BE2C (cell line): ENCODE data around the gene BAIAP2L2.
A peak's percentile ranks its signal among the peaks of the same experiment; 100 is the strongest.

ENCODE experiments used
- DNase-seq: peaks from one replicate; pipeline ENCODE4 v3.0.0-alpha.2; 2020
- H3K27me3 ChIP-seq: fragments of 250-450 bp; sonication (Bioruptor Pico); 2 replicates; pipeline ENCODE4 v1.5.1; 2020; ENCODE audit warnings: mild to moderate bottlenecking
- H3K36me3 ChIP-seq: fragments of 250-450 bp; sonication (Bioruptor Pico); 2 replicates; pipeline ENCODE4 v1.5.1; 2020; ENCODE audit warnings: mild to moderate bottlenecking
- H3K4me1 ChIP-seq: fragments of 250-450 bp; sonication (Bioruptor Pico); 2 replicates; pipeline ENCODE4 v1.5.1; 2020
- H3K4me3 ChIP-seq: 2 replicates; pipeline ENCODE4 v1.5.1; 2011; ENCODE audit warnings: low read depth, low read length
- H3K9me3 ChIP-seq: fragments of 250-450 bp; sonication (Bioruptor Pico); 2 replicates; pipeline ENCODE4 v1.5.1; 2020
- CTCF ChIP-seq: IDR thresholded peaks from 2 replicates; pipeline ENCODE4 v1.5.1; 2012; ENCODE audit warnings: mild to moderate bottlenecking, low read depth, low read length

BAIAP2L2 gene

GRCh38 chr22:38085056-38085455, 25.4 kb downstream of the BAIAP2L2 start:
- no peak overlapping the region for H3K4me3 ChIP-seq
- DNase-seq = no peak
- H3K27me3 ChIP-seq = peaks cover 20% of the 10 kb centered on the region
- no peaks in the 10 kb centered on the region for H3K9me3 ChIP-seq
- H3K4me1 ChIP-seq = no peaks in the 10 kb centered on the region
- H3K36me3 ChIP-seq = no peaks in the 10 kb centered on the region
- no peak for TF ChIP-seq CTCF

GRCh38 chr22:38083931-38084631, 26.4 kb downstream of the BAIAP2L2 start, which contains the start of gene SLC16A8:
TSS of gene SLC16A8 (minus strand) at chr22:38084184. CDS start at chr22:38082873, 1,311 bp downstream.
- Histone ChIP-seq H3K4me3 (no peak within 1 kb of the TSS), H3K4me1 (no peaks in the 10 kb centered on the region), H3K27me3 (peaks cover 20% of the 10 kb centered on the region), H3K9me3 (no peaks in the 10 kb centered on the region), H3K36me3 (no peaks in the 10 kb centered on the region)
- TF ChIP-seq CTCF = no peak
- DNase-seq = no peak

- H3K4me3 ChIP-seq = no peak overlapping the region
- no peaks in the 10 kb centered on the region for H3K4me1 ChIP-seq
- peaks cover 17% of the 10 kb centered on the region for H3K27me3 ChIP-seq
- TF ChIP-seq CTCF = no peak
- no peaks in the 10 kb centered on the region for H3K9me3 ChIP-seq
- DNase-seq = no peak
- H3K36me3 ChIP-seq = no peaks in the 10 kb centered on the region
These were observed 27.3 kb downstream of the BAIAP2L2 start for GRCh38 chr22:38082986-38083710.

GRCh38 chr22:38081941-38082828, 28.3 kb downstream of the BAIAP2L2 start:
- Histone ChIP-seq H3K4me1 (no peaks in the 10 kb centered on the region), H3K27me3 (peaks cover 14% of the 10 kb centered on the region), H3K36me3 (no peaks in the 10 kb centered on the region), H3K4me3 (no peak overlapping the region), H3K9me3 (no peaks in the 10 kb centered on the region)
- no peak for TF ChIP-seq CTCF
- DNase-seq = no peak

GRCh38 chr22:38081636-38081940, 28.9 kb downstream of the BAIAP2L2 start:
- Histone ChIP-seq H3K27me3 (peaks cover 14% of the 10 kb centered on the region), H3K36me3 (no peaks in the 10 kb centered on the region), H3K9me3 (no peaks in the 10 kb centered on the region), H3K4me1 (no peaks in the 10 kb centered on the region), H3K4me3 (peak overlapping the region; percentile 34)
- no peak for DNase-seq
- TF ChIP-seq CTCF = no peak
